Measurements from ENCODE around the gene COX6B1. TPM values are rescaled to one million over a fixed set of nuclear protein-coding genes. Genes with fewer than 3 reads are reported as not detected.

COX6B1 gene
- total RNA-seq, 1 experiment from 2014 or later: 496 TPM

DNA sequence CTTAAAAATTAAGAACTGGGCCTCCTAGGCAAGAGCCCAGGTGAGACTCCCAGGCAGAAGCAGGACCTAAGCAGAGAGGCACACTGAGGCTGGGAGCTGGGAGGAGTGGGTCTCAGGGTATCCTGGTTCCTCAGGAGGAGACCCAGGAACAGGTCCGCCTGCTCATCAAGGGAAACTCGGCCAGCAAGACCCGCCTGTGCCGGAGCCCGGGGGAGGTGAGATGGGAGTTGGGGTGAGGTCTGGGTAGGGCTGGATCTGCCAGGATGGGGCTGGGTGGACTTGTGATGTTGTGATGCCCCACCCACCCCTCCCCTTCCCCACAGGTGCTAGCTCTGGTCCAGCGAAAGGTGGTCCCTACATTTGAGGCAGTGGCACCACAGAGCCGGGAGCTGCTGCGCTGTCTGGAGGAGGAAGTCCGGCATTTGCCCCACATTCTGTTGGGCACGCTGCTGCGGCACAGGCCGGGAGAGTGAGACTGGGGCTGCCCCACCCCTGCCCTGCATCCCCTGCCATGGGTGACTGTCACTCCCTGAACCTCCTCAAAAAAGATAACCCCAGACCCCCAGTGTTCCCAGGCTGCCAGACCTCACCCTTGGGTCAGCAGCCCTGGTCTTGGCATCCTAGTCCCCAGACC is 28.7 kb upstream of the COX6B1 start:
- ATAC-seq: no peak
- RAD21 ChIA-PET (ENCODE audit: low non-redundant PET in 1 of 2, low total read pairs in 2 of 2, uncharacterized antibody in 2 of 2, unreplicated experiment in 2 of 2): interaction anchor here in 1 of 2 experiments (0.6 kb wide), 1 partner anchor 52 kb away, joined by 3 read pairs; no protein-coding TSS in a partner anchor
- POLR2A ChIA-PET: no interaction called here
- Histone ChIP-seq H3K27me3 (ENCODE audit: insufficient read depth, low read length) (no peaks in the 10 kb centered on the region), H3K4me1 (ENCODE audit: control insufficient read depth in 1 of 2, insufficient read depth in 2 of 2, low read length in 2 of 2) (no peaks in the 10 kb centered on the region), H3K79me2 (ENCODE audit: insufficient read depth, low read length) (no peaks in the 10 kb centered on the region), H3K4me2 (ENCODE audit: low read length) (no peak overlapping the region), H3K27ac (ENCODE audit: low read depth, low read length) (no peak overlapping the region), H3K9me2 (ENCODE audit: insufficient read depth) (no peaks in the 10 kb centered on the region), H3K36me3 (ENCODE audit: control insufficient read depth in 1 of 2, insufficient read depth in 2 of 2, low read length in 2 of 2) (no peaks in the 10 kb centered on the region; a peak in 2 of 4 replicates), H3K9me3 (ENCODE audit: control insufficient read depth in 1 of 2, insufficient read depth in 1 of 2, low read depth in 1 of 2, low read length in 2 of 2) (no peaks in the 10 kb centered on the region), H2AFZ (ENCODE audit: low read depth, low read length, poor library complexity, severe bottlenecking) (no peak overlapping the region), H3K9ac (ENCODE audit: low read length) (no peak overlapping the region), H4K20me1 (ENCODE audit: insufficient read depth) (no peaks in the 10 kb centered on the region), H3K4me3 (replicated peaks in 1 of 2; ENCODE audit: low read depth in 1 of 2, low read length in 2 of 2) (no peak overlapping the region)
- DNase-seq (ENCODE audit: low read depth, low spot score): no peak
- TF ChIP-seq, protein P1, sequence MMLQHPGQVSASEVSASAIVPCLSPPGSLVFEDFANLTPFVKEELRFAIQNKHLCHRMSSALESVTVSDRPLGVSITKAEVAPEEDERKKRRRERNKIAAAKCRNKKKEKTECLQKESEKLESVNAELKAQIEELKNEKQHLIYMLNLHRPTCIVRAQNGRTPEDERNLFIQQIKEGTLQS (IDR thresholded peaks at IDR 0.05): no peak
- intact Hi-C loops (cut with micrococcal nuclease): no loop called here
- CTCF ChIA-PET: no interaction called here
- BruUV-seq (replicated peaks): no TSS peak

DNA sequence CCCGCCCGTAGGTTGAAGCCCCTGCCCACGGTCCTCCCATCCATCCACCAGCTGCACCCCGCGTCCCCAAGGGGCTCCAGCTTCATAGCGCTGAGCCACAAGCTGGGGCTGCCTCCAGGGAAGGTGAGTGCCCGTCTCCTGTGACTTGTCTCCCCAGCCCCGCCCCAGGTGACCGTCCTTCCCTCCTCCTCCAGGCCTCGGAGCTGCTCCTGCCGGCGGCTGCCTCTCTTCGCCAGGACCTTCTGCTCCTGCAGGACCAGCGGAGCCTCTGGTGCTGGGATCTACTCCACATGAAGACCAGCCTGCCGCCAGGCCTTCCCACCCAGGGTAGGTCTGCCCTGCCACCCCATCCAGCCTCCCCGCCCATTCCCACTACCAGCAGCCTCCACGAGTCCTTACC is 28.1 kb upstream of the COX6B1 start:
- Histone ChIP-seq H3K27me3 (ENCODE audit: insufficient read depth, low read length) (no peaks in the 10 kb centered on the region), H3K9me2 (ENCODE audit: insufficient read depth) (no peaks in the 10 kb centered on the region), H3K27ac (ENCODE audit: low read depth, low read length) (no peak overlapping the region), H3K79me2 (ENCODE audit: insufficient read depth, low read length) (no peaks in the 10 kb centered on the region), H3K4me3 (replicated peaks in 1 of 2; ENCODE audit: low read depth in 1 of 2, low read length in 2 of 2) (no peak overlapping the region), H3K9ac (ENCODE audit: low read length) (no peak overlapping the region), H2AFZ (ENCODE audit: low read depth, low read length, poor library complexity, severe bottlenecking) (no peak overlapping the region), H3K9me3 (ENCODE audit: control insufficient read depth in 1 of 2, insufficient read depth in 1 of 2, low read depth in 1 of 2, low read length in 2 of 2) (no peaks in the 10 kb centered on the region), H4K20me1 (ENCODE audit: insufficient read depth) (no peaks in the 10 kb centered on the region), H3K4me1 (ENCODE audit: control insufficient read depth in 1 of 2, insufficient read depth in 2 of 2, low read length in 2 of 2) (no peaks in the 10 kb centered on the region), H3K4me2 (ENCODE audit: low read length) (no peak overlapping the region), H3K36me3 (ENCODE audit: control insufficient read depth in 1 of 2, insufficient read depth in 2 of 2, low read length in 2 of 2) (no peaks in the 10 kb centered on the region; a peak in 2 of 4 replicates)
- BruUV-seq (replicated peaks): no TSS peak
- DNase-seq (ENCODE audit: low read depth, low spot score): no peak
- CTCF ChIA-PET: no interaction called here
- POLR2A ChIA-PET: no interaction called here
- ATAC-seq: no peak
- intact Hi-C loops (cut with micrococcal nuclease): no loop called here
- RAD21 ChIA-PET (ENCODE audit: low non-redundant PET in 1 of 2, low total read pairs in 2 of 2, uncharacterized antibody in 2 of 2, unreplicated experiment in 2 of 2): no interaction called here
- TF ChIP-seq, protein P2, sequence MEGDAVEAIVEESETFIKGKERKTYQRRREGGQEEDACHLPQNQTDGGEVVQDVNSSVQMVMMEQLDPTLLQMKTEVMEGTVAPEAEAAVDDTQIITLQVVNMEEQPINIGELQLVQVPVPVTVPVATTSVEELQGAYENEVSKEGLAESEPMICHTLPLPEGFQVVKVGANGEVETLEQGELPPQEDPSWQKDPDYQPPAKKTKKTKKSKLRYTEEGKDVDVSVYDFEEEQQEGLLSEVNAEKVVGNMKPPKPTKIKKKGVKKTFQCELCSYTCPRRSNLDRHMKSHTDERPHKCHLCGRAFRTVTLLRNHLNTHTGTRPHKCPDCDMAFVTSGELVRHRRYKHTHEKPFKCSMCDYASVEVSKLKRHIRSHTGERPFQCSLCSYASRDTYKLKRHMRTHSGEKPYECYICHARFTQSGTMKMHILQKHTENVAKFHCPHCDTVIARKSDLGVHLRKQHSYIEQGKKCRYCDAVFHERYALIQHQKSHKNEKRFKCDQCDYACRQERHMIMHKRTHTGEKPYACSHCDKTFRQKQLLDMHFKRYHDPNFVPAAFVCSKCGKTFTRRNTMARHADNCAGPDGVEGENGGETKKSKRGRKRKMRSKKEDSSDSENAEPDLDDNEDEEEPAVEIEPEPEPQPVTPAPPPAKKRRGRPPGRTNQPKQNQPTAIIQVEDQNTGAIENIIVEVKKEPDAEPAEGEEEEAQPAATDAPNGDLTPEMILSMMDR (IDR thresholded peaks at IDR 0.05 in 2 of 3, conservative IDR thresholded peaks at IDR 0.05 in 1 of 3; ENCODE audit: borderline replicate concordance in 1 of 3, insufficient read depth in 1 of 3, low read depth in 2 of 3, low read length in 2 of 3): no peak
- no peak for TF ChIP-seq SP1 (IDR thresholded peaks at IDR 0.05; ENCODE audit: low read depth)
- no peak for TF ChIP-seq POLR2A (IDR thresholded peaks at IDR 0.05; ENCODE audit: borderline replicate concordance, extremely low read depth, insufficient read depth, insufficient read length)
- TF ChIP-seq JUND (IDR thresholded peaks at IDR 0.05): no peak
- no peak for TF ChIP-seq ZFX (IDR thresholded peaks at IDR 0.05)
- no peak for TF ChIP-seq RAD21 (IDR thresholded peaks at IDR 0.05; ENCODE audit: low read depth)
- no peak for TF ChIP-seq SIN3A (IDR thresholded peaks at IDR 0.05; ENCODE audit: low read depth)
- no peak for TF ChIP-seq EZH2 (IDR thresholded peaks at IDR 0.05)
- TF ChIP-seq YY1 (IDR thresholded peaks at IDR 0.05; ENCODE audit: extremely low read depth, insufficient replicate concordance, low read depth, low read length): no peak
- TF ChIP-seq, protein P1 (IDR thresholded peaks at IDR 0.05): no peak
- TF ChIP-seq SRF (IDR thresholded peaks at IDR 0.05; ENCODE audit: low read depth): no peak
- TF ChIP-seq EZH2phosphoT487 (IDR thresholded peaks at IDR 0.05; ENCODE audit: borderline replicate concordance): no peak
- TF ChIP-seq FOSL1 (IDR thresholded peaks at IDR 0.05; ENCODE audit: low read depth): no peak
- TF ChIP-seq EGR1 (IDR thresholded peaks at IDR 0.05; ENCODE audit: low read depth): no peak
- TF ChIP-seq, protein P3, sequence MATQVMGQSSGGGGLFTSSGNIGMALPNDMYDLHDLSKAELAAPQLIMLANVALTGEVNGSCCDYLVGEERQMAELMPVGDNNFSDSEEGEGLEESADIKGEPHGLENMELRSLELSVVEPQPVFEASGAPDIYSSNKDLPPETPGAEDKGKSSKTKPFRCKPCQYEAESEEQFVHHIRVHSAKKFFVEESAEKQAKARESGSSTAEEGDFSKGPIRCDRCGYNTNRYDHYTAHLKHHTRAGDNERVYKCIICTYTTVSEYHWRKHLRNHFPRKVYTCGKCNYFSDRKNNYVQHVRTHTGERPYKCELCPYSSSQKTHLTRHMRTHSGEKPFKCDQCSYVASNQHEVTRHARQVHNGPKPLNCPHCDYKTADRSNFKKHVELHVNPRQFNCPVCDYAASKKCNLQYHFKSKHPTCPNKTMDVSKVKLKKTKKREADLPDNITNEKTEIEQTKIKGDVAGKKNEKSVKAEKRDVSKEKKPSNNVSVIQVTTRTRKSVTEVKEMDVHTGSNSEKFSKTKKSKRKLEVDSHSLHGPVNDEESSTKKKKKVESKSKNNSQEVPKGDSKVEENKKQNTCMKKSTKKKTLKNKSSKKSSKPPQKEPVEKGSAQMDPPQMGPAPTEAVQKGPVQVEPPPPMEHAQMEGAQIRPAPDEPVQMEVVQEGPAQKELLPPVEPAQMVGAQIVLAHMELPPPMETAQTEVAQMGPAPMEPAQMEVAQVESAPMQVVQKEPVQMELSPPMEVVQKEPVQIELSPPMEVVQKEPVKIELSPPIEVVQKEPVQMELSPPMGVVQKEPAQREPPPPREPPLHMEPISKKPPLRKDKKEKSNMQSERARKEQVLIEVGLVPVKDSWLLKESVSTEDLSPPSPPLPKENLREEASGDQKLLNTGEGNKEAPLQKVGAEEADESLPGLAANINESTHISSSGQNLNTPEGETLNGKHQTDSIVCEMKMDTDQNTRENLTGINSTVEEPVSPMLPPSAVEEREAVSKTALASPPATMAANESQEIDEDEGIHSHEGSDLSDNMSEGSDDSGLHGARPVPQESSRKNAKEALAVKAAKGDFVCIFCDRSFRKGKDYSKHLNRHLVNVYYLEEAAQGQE (IDR thresholded peaks at IDR 0.05; ENCODE audit: low read depth): no peak
- no peak for TF ChIP-seq CBX3 (IDR thresholded peaks at IDR 0.05; ENCODE audit: low read depth)

Measured in HCT116 (cell line).